Measurements from ENCODE around the gene CCT8. TPM values are rescaled to one million over a fixed set of nuclear protein-coding genes. Genes with fewer than 3 reads are reported as not detected.
A peak's percentile ranks its signal among the peaks of the same experiment; 100 is the strongest.

CCT8 gene
- total and polyA plus RNA-seq, 2 of the 4 experiments (the other 2 are of a cell fraction), result 172 to 192 TPM

DNA sequence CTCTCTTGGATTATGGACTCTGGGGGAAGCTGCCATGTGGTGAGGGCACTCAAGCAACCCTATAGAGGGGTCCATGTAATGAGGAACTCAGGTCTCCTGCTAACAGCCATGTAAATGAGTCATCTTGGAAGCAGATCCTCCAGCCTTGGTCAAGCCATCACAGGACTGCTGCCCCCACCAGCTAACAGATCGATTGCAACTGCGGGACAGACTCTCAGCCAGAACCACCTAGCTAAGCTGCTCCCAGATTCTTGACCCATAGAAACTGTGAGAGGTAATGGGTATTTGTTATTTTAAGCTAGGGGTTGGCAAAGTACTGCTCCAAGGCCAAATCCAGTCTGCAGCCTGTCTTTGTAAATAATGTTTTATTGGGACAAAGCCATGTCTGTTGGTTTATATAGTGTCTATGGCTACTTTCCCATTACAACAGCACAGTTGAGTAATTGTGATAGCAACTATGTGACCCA is 29.4 kb upstream of the CCT8 start:
- no peak overlapping the region for H3K56ac ChIP-seq (ENCODE audit: extremely low read depth, insufficient read depth, low read length)
- no peak overlapping the region for H3K9ac ChIP-seq (ENCODE audit: low read depth, low read length)
- no peak overlapping the region for H4K91ac ChIP-seq (ENCODE audit: insufficient read depth, low read depth, low read length)
- H3K4me2 ChIP-seq (ENCODE audit: low read depth, low read length), result no peak overlapping the region
- peak; percentile 50 for ATAC-seq (ENCODE audit: low read depth)
- in situ Hi-C loops (cut with MboI; ENCODE audit: low sequenced_read_pairs), result no loop called here
- ChIA-PET CTCF (interaction anchor here (1.0 to 1.2 kb wide), 2 partner anchors 12 to 61 kb away, joined by 3 read pairs; no protein-coding TSS in a partner anchor), POLR2A (ENCODE audit: unreplicated experiment) (no interaction called here)
- DNase-seq, result peak; percentile 61
- H3K9me3 ChIP-seq (ENCODE audit: control insufficient read depth, insufficient read depth, low read length), result no peaks in the 10 kb centered on the region
- H3K36me3 ChIP-seq (ENCODE audit: control insufficient read depth, insufficient read depth, low read length), result no peaks in the 10 kb centered on the region
- peak overlapping the region; percentile 15; the same call in 1 of the 3 replicates for H2BK15ac ChIP-seq (ENCODE audit: low read depth, low read length)
- H3K18ac ChIP-seq (ENCODE audit: low read depth, low read length), result no peak overlapping the region
- no peak overlapping the region for H3K4me3 ChIP-seq (ENCODE audit: insufficient read depth, low read depth, low read length)
- no CpG with 5 or more reads among the region's 2 CpGs for WGBS, 2 experiments (ENCODE audit: extremely low coverage in 2 of 2, insufficient read length in 1 of 2)
- H3K27me3 ChIP-seq (ENCODE audit: control insufficient read depth, insufficient read depth, low read length), result no peaks in the 10 kb centered on the region
- peak overlapping the region; percentile 0; the same call in 1 of the 2 replicates for H2BK120ac ChIP-seq (ENCODE audit: low read depth, low read length)
- intact Hi-C loops (cut with micrococcal nuclease), result no loop called here
- H3K4ac ChIP-seq (ENCODE audit: low read depth, low read length), result no peak overlapping the region
- H2AFZ ChIP-seq (replicated peaks; ENCODE audit: low read length, poor library complexity), result peak overlapping the region; percentile 18
- H2AK5ac ChIP-seq (ENCODE audit: low read depth, low read length), result no peak overlapping the region
- H4K8ac ChIP-seq (ENCODE audit: low read depth in 2 of 2, low read length in 2 of 2), result peak overlapping the region in 1 of 2 experiments; percentile 13; a peak in 1 of 4 replicates
- H3K9me1 ChIP-seq (ENCODE audit: insufficient read depth, low read length), result peaks cover 9% of the 10 kb centered on the region
- dilution Hi-C loops (cut with HindIII; ENCODE audit: low sequenced_read_pairs, unreplicated experiment), result no loop called here
- TF ChIP-seq RCOR1 (IDR thresholded peaks at IDR 0.05; ENCODE audit: insufficient replicate concordance, low read length) (no peak), SMC3 (IDR thresholded peaks at IDR 0.05; ENCODE audit: low read depth, low read length) (no peak), ELK1 (IDR thresholded peaks at IDR 0.05; ENCODE audit: borderline replicate concordance, low read depth, low read length) (no peak), MXI1 (IDR thresholded peaks at IDR 0.05; ENCODE audit: borderline replicate concordance, low read depth, low read length) (no peak), FOS (IDR thresholded peaks at IDR 0.05; ENCODE audit: low read depth, low read length) (peak; percentile 23; the same call in 1 of the 2 replicates)
- TF ChIP-seq, protein P1, sequence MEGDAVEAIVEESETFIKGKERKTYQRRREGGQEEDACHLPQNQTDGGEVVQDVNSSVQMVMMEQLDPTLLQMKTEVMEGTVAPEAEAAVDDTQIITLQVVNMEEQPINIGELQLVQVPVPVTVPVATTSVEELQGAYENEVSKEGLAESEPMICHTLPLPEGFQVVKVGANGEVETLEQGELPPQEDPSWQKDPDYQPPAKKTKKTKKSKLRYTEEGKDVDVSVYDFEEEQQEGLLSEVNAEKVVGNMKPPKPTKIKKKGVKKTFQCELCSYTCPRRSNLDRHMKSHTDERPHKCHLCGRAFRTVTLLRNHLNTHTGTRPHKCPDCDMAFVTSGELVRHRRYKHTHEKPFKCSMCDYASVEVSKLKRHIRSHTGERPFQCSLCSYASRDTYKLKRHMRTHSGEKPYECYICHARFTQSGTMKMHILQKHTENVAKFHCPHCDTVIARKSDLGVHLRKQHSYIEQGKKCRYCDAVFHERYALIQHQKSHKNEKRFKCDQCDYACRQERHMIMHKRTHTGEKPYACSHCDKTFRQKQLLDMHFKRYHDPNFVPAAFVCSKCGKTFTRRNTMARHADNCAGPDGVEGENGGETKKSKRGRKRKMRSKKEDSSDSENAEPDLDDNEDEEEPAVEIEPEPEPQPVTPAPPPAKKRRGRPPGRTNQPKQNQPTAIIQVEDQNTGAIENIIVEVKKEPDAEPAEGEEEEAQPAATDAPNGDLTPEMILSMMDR (conservative IDR thresholded peaks at IDR 0.05; ENCODE audit: low read depth, low read length), result no peak
- H3K23ac ChIP-seq (ENCODE audit: low read depth, low read length), result no peak overlapping the region
- no peaks in the 10 kb centered on the region for H4K20me1 ChIP-seq (ENCODE audit: insufficient read depth, low read length)
- no peak overlapping the region for H3K27ac ChIP-seq (ENCODE audit: insufficient read depth, low read length)
- no TSS peak for BruUV-seq (replicated peaks)
- no peak overlapping the region for H2BK5ac ChIP-seq (ENCODE audit: low read depth, low read length, poor library complexity, severe bottlenecking)
- no peak overlapping the region for H3K14ac ChIP-seq (replicated peaks; ENCODE audit: low read depth, low read length)
- H2BK20ac ChIP-seq (ENCODE audit: low read depth, low read length), result peak overlapping the region; percentile 18; the same call in 1 of the 2 replicates
- 0 out of 4 replicates have a peak, but pooled peaks cover 0 to 5% of the 10 kb centered on the region in 2 experiments for H3K79me1 ChIP-seq (ENCODE audit: low read depth in 1 of 2, low read length in 2 of 2)
- H3K4me1 ChIP-seq (ENCODE audit: control insufficient read depth, insufficient read depth, low read length), result peaks cover 13% of the 10 kb centered on the region; the same call in 1 of the 2 replicates
- no peak overlapping the region for H2AK9ac ChIP-seq (replicated peaks; ENCODE audit: low read depth, low read length, poor library complexity)
- no peak overlapping the region for H4K5ac ChIP-seq (ENCODE audit: low read depth, low read length)

All from IMR-90 (cell line).